Caco-2 (cell line): ENCODE measurements around the gene MYADML2. TPM values are rescaled to one million over a fixed set of nuclear protein-coding genes. Genes with fewer than 3 reads are reported as not detected.
A peak's percentile ranks its signal among the peaks of the same experiment; 100 is the strongest.

Experiments used
- BruUV-seq: library from RNA; stranded (reverse); fragments of 400-500 nt; replicated peaks from 2 replicates; lab custom pipeline; 2021; lab: Mats Ljungman, UMichigan
- CTCF ChIA-PET: fragments of 300-600 bp; sonication (Branson Sonifier 250); formaldehyde crosslinking; loops from one replicate; lab custom pipeline; 2022; ENCODE audit warnings: antibody characterized with exemption; lab: Charles Lee
- POLR2A ChIA-PET: fragments of 300-600 bp; sonication (Branson Sonifier 250); formaldehyde crosslinking; loops from one replicate; lab custom pipeline; 2022; ENCODE audit warnings: antibody characterized with exemption; lab: Charles Lee
- DNase-seq, 2 experiments: peaks; one replicate each; pipeline versions ENCODE4 v3.0.0 to v3.0.0-alpha.2; 2020 to 2022
- H3K27me3 ChIP-seq: replicated peaks from 2 replicates; pipeline ENCODE4 v1.6.0; 2011; ENCODE audit warnings: low read length; ENCODE audit not compliant: control insufficient read depth, insufficient read depth
- H3K36me3 ChIP-seq: 2 replicates; pipeline ENCODE4 v1.5.1; 2011; ENCODE audit warnings: low read length; ENCODE audit not compliant: control insufficient read depth, insufficient read depth
- H3K4me1 ChIP-seq: fragments of 250-450 bp; sonication (Bioruptor Pico); 2 replicates; pipeline ENCODE4 v1.5.1; 2020; ENCODE audit warnings: mild to moderate bottlenecking
- H3K4me3 ChIP-seq: 2 replicates; pipeline ENCODE4 v1.5.1; 2011; ENCODE audit warnings: low read depth, mild to moderate bottlenecking, control low read depth, low read length
- H3K9me3 ChIP-seq: fragments of 250-450 bp; sonication (Bioruptor Pico); 2 replicates; pipeline ENCODE4 v1.5.1; 2020; ENCODE audit warnings: mild to moderate bottlenecking, moderate library complexity
- H3K27ac Mint-ChIP-seq: one replicate; pipeline ENCODE4 v1.8.0; 2022; ENCODE audit warnings: mixed read lengths; ENCODE audit not compliant: unreplicated experiment
- H3K27me3 Mint-ChIP-seq: one replicate; pipeline ENCODE4 v1.8.0; 2022; ENCODE audit warnings: mixed read lengths; ENCODE audit not compliant: insufficient read depth, unreplicated experiment
- H3K36me3 Mint-ChIP-seq: one replicate; pipeline ENCODE4 v1.8.0; 2022; ENCODE audit warnings: mild to moderate bottlenecking, mixed read lengths; ENCODE audit not compliant: insufficient read depth, unreplicated experiment
- H3K4me1 Mint-ChIP-seq: one replicate; pipeline ENCODE4 v1.8.0; 2022; ENCODE audit warnings: low read depth, mixed read lengths; ENCODE audit not compliant: unreplicated experiment
- H3K4me3 Mint-ChIP-seq: one replicate; pipeline ENCODE4 v1.8.0; 2022; ENCODE audit warnings: mild to moderate bottlenecking, moderate library complexity, mixed read lengths; ENCODE audit not compliant: unreplicated experiment
- H3K9me3 Mint-ChIP-seq: one replicate; pipeline ENCODE4 v1.8.0; 2022; ENCODE audit warnings: mixed read lengths; ENCODE audit not compliant: unreplicated experiment
- CTCF ChIP-seq, 2 experiments: fragments of 200-600 bp in 1 of 2; IDR thresholded peaks; 1 replicate in 1 of 2; 2 replicates in 1 of 2; pipeline versions ENCODE4 v1.5.1 to v1.8.0; 2011 to 2022; ENCODE audit warnings: antibody characterized with exemption in 1 of 2, control low read depth in 1 of 2, inconsistent platforms in 1 of 2, low read depth in 1 of 2, low read length in 1 of 2, mild to moderate bottlenecking in 1 of 2, moderate library complexity in 1 of 2; ENCODE audit not compliant: insufficient read depth in 1 of 2, severe bottlenecking in 1 of 2, unreplicated experiment in 1 of 2
- intact Hi-C: fragments of 100-400 bp; cut with micrococcal nuclease; formaldehyde crosslinking; loops from one replicate; pipeline ENCODE4 v1.10.0; 2022; ENCODE audit not compliant: unreplicated experiment
- total RNA-seq: library from RNA; stranded (reverse); gene quantifications from 2 replicates; pipeline ENCODE4 v1.2.3, GENCODE V29; 2022

Gene MYADML2
- total RNA-seq, 1 experiment from 2014 or later, result not detected

- peak in 1 of 2 experiments; percentile 55 for DNase-seq
- ChIA-PET POLR2A (interaction anchor here (1.3 to 2.6 kb wide), 3 partner anchors 16 to 77 kb away, joined by 6 to 7 read pairs (median 7); partner anchors contain the start of genes CENPX, DCXR and LRRC45), CTCF (interaction anchor here (0.6 to 2.3 kb wide), 15 partner anchors 17 to 152 kb away, joined by 3 to 92 read pairs (median 6); partner anchors contain the start of genes ASPSCR1, CENPX, DCXR and LRRC45)
- BruUV-seq, result no TSS peak
- peaks cover 6% of the 10 kb centered on the region for H3K36me3 Mint-ChIP-seq
- no peaks in the 10 kb centered on the region for H3K4me1 Mint-ChIP-seq
- no peak for TF ChIP-seq CTCF (IDR thresholded peaks at IDR 0.05; ENCODE audit: insufficient read depth in 1 of 2, low read depth in 1 of 2, low read length in 1 of 2, severe bottlenecking in 1 of 2, unreplicated experiment in 1 of 2)
- no peaks in the 10 kb centered on the region for H3K27me3 Mint-ChIP-seq
- Histone ChIP-seq H3K4me3 (peak overlapping the region; percentile 65), H3K9me3 (no peaks in the 10 kb centered on the region), H3K27me3 (0 out of 2 replicates have a peak, but pooled peaks cover 1% of the 10 kb centered on the region), H3K36me3 (no peaks in the 10 kb centered on the region), H3K4me1 (peaks cover 25% of the 10 kb centered on the region)
- no peaks in the 10 kb centered on the region for H3K9me3 Mint-ChIP-seq
- peak overlapping the region; percentile 70 for H3K4me3 Mint-ChIP-seq
- no peak overlapping the region for H3K27ac Mint-ChIP-seq
- intact Hi-C loops, result no loop called here
These were observed 13.3 kb upstream of the MYADML2 start for GRCh38 chr17:81960130-81960958.

GRCh38 chr17:81959362-81960129 lies 12.5 kb upstream of the MYADML2 start:
- Mint-ChIP-seq H3K27ac (no peak overlapping the region), H3K36me3 (peaks cover 6% of the 10 kb centered on the region), H3K4me3 (peak overlapping the region; percentile 70), H3K9me3 (no peaks in the 10 kb centered on the region), H3K27me3 (no peaks in the 10 kb centered on the region), H3K4me1 (peaks cover 6% of the 10 kb centered on the region)
- intact Hi-C loops, result no loop called here
- CTCF ChIA-PET, result interaction anchor here (0.6 to 2.3 kb wide), 16 partner anchors 15 to 247 kb away, joined by 3 to 92 read pairs (median 6); partner anchors contain the start of genes ASPSCR1, CENPX, DCXR and LRRC45
- Histone ChIP-seq H3K9me3 (no peaks in the 10 kb centered on the region), H3K36me3 (no peaks in the 10 kb centered on the region), H3K27me3 (0 out of 2 replicates have a peak, but pooled peaks cover 1% of the 10 kb centered on the region), H3K4me3 (peak overlapping the region; percentile 65), H3K4me1 (peaks cover 33% of the 10 kb centered on the region)
- peak in 1 of 2 experiments; percentile 88 for DNase-seq
- peak; percentile 62 to 87 for TF ChIP-seq CTCF (IDR thresholded peaks at IDR 0.05; ENCODE audit: insufficient read depth in 1 of 2, low read depth in 1 of 2, low read length in 1 of 2, severe bottlenecking in 1 of 2, unreplicated experiment in 1 of 2)
- no TSS peak for BruUV-seq
- POLR2A ChIA-PET, result interaction anchor here (1.3 to 2.6 kb wide), 3 partner anchors 17 to 78 kb away, joined by 6 to 7 read pairs (median 7); partner anchors contain the start of genes CENPX, DCXR and LRRC45
